Activated T-helper 1 cell treated with anti-CD3 and anti-CD28 coated beads, Interleukin-12 subunit alpha, Interleukin-12 subunit beta, Interleukin-2, Interleukin-4 antibody, amounts not matched to agents 30 ng/mL and 10 ng/mL and 1 ng/mL, durations not matched to agents 14 hours and 24 hours and 36 hours (primary cell): ENCODE results near the gene LZTR1. TPM values are rescaled to one million over a fixed set of nuclear protein-coding genes. Genes with fewer than 3 reads are reported as not detected.
"Not testable (repeated sequence)": the region's sequence is repeated elsewhere in the genome, so short reads cannot be mapped to it uniquely, and the experiment has no call there.

Experiments
- DNase-seq: peaks from one replicate; pipeline ENCODE4 v3.0.0; 2021; ENCODE audit warnings: low spot score
- H3K27ac Mint-ChIP-seq: one replicate; pipeline ENCODE4 v1.8.0; 2021; ENCODE audit warnings: mild to moderate bottlenecking, mixed read lengths
- H3K27me3 Mint-ChIP-seq: one replicate; pipeline ENCODE4 v1.8.0; 2022; ENCODE audit warnings: mild to moderate bottlenecking, moderate library complexity, mixed read lengths; ENCODE audit not compliant: insufficient read depth
- H3K36me3 Mint-ChIP-seq: one replicate; pipeline ENCODE4 v1.8.0; 2021; ENCODE audit warnings: low read depth, mixed read lengths
- H3K4me1 Mint-ChIP-seq: one replicate; pipeline ENCODE4 v1.8.0; 2021; ENCODE audit warnings: low read depth, mixed read lengths
- H3K4me3 Mint-ChIP-seq: one replicate; pipeline ENCODE4 v1.8.0; 2021; ENCODE audit warnings: mild to moderate bottlenecking, moderate library complexity, mixed read lengths
- H3K9me3 Mint-ChIP-seq: one replicate; pipeline ENCODE4 v1.8.0; 2021; ENCODE audit warnings: mixed read lengths
- intact Hi-C: fragments of 100-400 bp; cut with micrococcal nuclease; formaldehyde crosslinking; loops from one replicate; pipeline ENCODE4 v1.15.1; 2024
- total RNA-seq: library from RNA; stranded (reverse); gene quantifications from 2 replicates; pipeline ENCODE4 v1.2.3, GENCODE V29; 2022

The LZTR1 gene
- total RNA-seq, 1 donor from 2014 or later = 81.9 TPM

GRCh38 chr22:21043860-21044535 is 61.9 kb downstream of the LZTR1 start:
- Mint-ChIP-seq H3K4me1 (peaks cover 17% of the 10 kb centered on the region), H3K4me3 (no peak overlapping the region), H3K9me3 (no peaks in the 10 kb centered on the region), H3K27ac (peak overlapping the region; percentile 34), H3K36me3 (no peaks in the 10 kb centered on the region), H3K27me3 (peaks cover 22% of the 10 kb centered on the region)
- intact Hi-C loops = no loop called here
- no peak for DNase-seq

DNA sequence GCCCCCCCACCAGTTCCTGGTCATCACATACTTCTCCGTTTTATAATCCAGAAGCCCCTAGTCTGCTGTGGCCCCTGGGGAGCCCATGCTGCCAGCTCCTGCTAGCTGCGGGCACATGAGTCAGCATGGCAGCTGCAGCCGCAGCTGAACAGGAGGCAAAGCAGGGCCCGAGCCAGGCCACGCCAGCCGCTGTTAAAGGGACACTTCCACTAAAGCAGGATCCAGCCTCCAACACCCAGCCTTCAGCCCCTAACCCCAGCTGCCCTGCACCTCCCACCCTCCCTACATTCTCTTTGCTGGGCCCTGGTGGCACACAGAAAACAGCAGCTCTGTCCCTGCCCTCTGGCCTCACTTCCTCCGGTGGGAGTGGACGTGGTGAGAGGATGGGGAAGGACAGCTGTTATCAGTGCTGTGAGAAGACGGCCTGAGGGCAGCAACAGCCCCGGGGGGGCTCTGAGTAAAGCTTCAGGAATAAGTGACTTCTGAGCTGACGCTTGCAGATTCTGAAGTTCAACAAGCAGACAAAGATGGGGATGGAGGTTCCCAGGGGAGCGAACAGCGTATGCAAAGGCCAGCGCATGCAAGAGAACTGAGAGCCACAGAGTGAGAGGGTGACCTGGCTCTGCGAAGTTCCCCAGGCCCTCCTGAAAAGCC is 63.0 kb downstream of the LZTR1 start:
- no peaks in the 10 kb centered on the region for H3K36me3 Mint-ChIP-seq
- DNase-seq = no peak
- no peak overlapping the region for H3K4me3 Mint-ChIP-seq
- H3K4me1 Mint-ChIP-seq = peaks cover 17% of the 10 kb centered on the region
- H3K27ac Mint-ChIP-seq = peak overlapping the region; percentile 80
- intact Hi-C loops = loop anchor here (1.0 kb wide), 1 partner anchor 31 kb away; no protein-coding TSS in a partner anchor
- no peaks in the 10 kb centered on the region for H3K9me3 Mint-ChIP-seq
- peaks cover 22% of the 10 kb centered on the region for H3K27me3 Mint-ChIP-seq

GRCh38 chr22:21045585-21046294 is 63.6 kb downstream of the LZTR1 start, which contains the start of gene LRRC74B:
Gene LRRC74B (plus strand): TSS chr22:21045946. CDS start chr22:21045987, 41 bp downstream.
- intact Hi-C loops = loop anchor here (1.0 kb wide), 1 partner anchor 31 kb away; no protein-coding TSS in a partner anchor
- H3K4me3 Mint-ChIP-seq = peak within 1 kb of the TSS; percentile 42
- peaks cover 22% of the 10 kb centered on the region for H3K27me3 Mint-ChIP-seq
- H3K27ac Mint-ChIP-seq = peak within 1 kb of the TSS; percentile 80
- no peaks in the 10 kb centered on the region for H3K36me3 Mint-ChIP-seq
- H3K4me1 Mint-ChIP-seq = peaks cover 17% of the 10 kb centered on the region
- H3K9me3 Mint-ChIP-seq = no peaks in the 10 kb centered on the region
- peak; percentile 66 for DNase-seq

DNA sequence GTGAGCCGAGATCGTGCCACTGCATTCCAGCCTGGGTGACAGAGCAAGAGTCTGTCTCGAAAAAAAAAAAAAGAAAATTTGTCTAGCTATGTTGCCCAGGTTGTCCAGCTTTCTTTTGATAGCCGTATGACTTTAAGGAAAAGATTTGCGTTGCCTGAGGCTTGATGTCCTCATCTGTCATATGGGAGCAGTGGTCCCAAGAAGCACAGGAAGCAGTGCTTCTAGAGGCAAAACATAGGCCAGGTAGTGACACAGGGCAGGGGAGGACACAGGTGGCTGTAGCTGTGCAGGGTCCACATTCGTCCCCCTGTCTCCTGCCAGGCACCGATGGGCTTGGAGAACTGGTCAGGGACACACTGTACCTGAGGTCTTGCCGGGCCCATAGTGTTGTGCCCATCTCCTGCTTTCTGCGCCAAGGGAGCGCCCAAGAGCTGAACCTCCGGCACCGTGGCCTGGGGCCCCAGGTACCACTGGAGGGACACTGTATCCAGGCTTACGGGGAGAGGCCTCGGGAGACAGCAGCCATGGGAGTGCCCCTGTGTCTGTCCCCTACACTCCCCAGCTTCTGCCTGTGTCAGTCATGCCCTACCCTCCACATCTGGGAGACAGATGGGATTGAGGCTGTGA is 65.1 kb downstream of the LZTR1 start:
- Mint-ChIP-seq H3K4me3 (no peak overlapping the region), H3K36me3 (no peaks in the 10 kb centered on the region), H3K9me3 (no peaks in the 10 kb centered on the region), H3K27me3 (peaks cover 22% of the 10 kb centered on the region), H3K4me1 (peaks cover 29% of the 10 kb centered on the region), H3K27ac (no peak overlapping the region)
- intact Hi-C loops = no loop called here
- DNase-seq = no peak

DNA sequence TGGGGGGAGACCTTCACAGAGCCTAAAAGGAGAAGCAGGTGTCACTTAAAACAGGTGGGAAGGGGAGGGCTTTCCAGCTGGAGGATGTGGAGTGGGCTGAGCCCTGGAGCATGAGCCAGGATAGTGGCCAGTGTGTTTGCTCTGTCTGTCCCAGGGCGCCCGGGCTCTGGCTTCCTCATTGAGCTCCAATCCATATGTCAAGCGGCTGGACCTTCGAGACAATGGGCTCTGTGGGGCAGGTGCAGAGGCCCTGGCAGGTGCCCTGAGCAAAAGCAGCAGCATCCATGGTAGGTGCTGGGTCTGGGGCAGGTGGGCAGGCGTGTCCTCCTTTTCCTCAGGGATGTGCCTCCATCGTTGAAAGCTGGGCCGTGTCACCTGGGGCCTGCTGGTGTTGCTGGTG is 65.6 kb downstream of the LZTR1 start:
- Mint-ChIP-seq H3K9me3 (no peaks in the 10 kb centered on the region), H3K27ac (no peak overlapping the region), H3K4me1 (peaks cover 30% of the 10 kb centered on the region), H3K36me3 (no peaks in the 10 kb centered on the region), H3K4me3 (no peak overlapping the region), H3K27me3 (peaks cover 19% of the 10 kb centered on the region)
- intact Hi-C loops = no loop called here
- no peak for DNase-seq

DNA sequence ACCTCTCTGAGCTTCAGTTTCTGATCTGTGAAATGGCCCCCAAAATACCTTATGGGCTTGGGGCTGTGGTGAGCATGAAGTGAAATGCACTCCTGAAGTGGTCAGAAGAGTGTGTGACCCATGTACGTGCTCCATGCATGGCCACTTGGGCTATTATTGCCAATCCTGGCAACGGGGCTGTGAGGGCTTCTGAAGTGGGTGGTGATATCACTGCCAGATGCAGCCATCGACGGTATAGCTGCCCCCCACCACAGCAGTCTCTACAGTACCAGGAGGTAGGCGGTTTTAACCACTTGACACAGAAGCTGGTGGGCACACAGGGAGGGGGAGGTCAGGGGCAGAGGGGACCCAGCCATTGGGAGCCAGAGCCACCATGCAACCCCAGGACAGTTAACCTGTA is 66.4 kb downstream of the LZTR1 start:
- H3K9me3 Mint-ChIP-seq, DNase-seq, intact Hi-C loops, H3K27ac Mint-ChIP-seq, H3K36me3 Mint-ChIP-seq, H3K4me3 Mint-ChIP-seq: not testable (repeated sequence)
- Mint-ChIP-seq H3K4me1 (peaks cover 25% of the 10 kb centered on the region), H3K27me3 (peaks cover 14% of the 10 kb centered on the region)

Other genes starting within 250 kb of the LZTR1 start
- gene SERPIND1, start 208.2 kb upstream of the LZTR1 start, total RNA-seq = not detected in 2 replicates
- 80.4 and 84.7 TPM in 2 replicates for gene PI4KA, start 123.5 kb upstream of the LZTR1 start, total RNA-seq
- gene SNAP29, start 123.3 kb upstream of the LZTR1 start, total RNA-seq = 24.6 and 27.7 TPM in 2 replicates
- 78.2 and 79.2 TPM in 2 replicates for gene CRKL, start 64.9 kb upstream of the LZTR1 start, total RNA-seq
- 0.88 and 0.93 TPM in 2 replicates for gene AIFM3, start 15.0 kb upstream of the LZTR1 start, total RNA-seq
- 35.1 and 36.8 TPM in 2 replicates for gene THAP7, start 19.8 kb downstream of the LZTR1 start, total RNA-seq
- 0.18 and 0.22 TPM in 2 replicates for gene P2RX6, start 32.9 kb downstream of the LZTR1 start, total RNA-seq
- not detected in 2 replicates for gene SLC7A4, start 50.3 kb downstream of the LZTR1 start, total RNA-seq
- gene LRRC74B, start 63.6 kb downstream of the LZTR1 start, total RNA-seq = not detected in 2 replicates